ENCODE measurements around the gene MTMR2. TPM values are rescaled to one million over a fixed set of nuclear protein-coding genes. Genes with fewer than 3 reads are reported as not detected.

Gene MTMR2
- polyA plus RNA-seq (ENCODE audit: low read depth in 6 of 6) = 10 to 100 TPM in 4 of 6 donors, 1 to 10 TPM in 2; 6.9 to 11.9 (median 10.6) TPM

GRCh38 chr11:95923728-95924413 is at the start of gene MTMR2:
MTMR2 (minus strand) TSS chr11:95924107; CDS start chr11:95923954, 153 bp downstream.
- ATAC-seq (ENCODE audit: low read depth in 2 of 2) (peak; percentile 81 to 87), DNase-seq (peak; percentile 44)
- Mint-ChIP-seq H3K27ac (peak within 1 kb of the TSS; percentile 93 to 99 (median 97)), H3K36me3 (peaks cover 0 to 15% of the 10 kb centered on the region in 2 donors), H3K27me3 (peaks cover 4 to 16% (median 8%) of the 10 kb centered on the region in 3 donors), H3K4me1 (peaks cover 24 to 29% (median 24%) of the 10 kb centered on the region in 3 donors), H3K4me3 (peak within 1 kb of the TSS; percentile 90 to 100 (median 98)), H3K9me3 (peaks cover 0 to 4% (median 0%) of the 10 kb centered on the region in 7 donors)

GRCh38 chr11:95972060-95972459 is 48.2 kb upstream of the MTMR2 start:
- H3K4me1 Mint-ChIP-seq = no peaks in the 10 kb centered on the region

DNA sequence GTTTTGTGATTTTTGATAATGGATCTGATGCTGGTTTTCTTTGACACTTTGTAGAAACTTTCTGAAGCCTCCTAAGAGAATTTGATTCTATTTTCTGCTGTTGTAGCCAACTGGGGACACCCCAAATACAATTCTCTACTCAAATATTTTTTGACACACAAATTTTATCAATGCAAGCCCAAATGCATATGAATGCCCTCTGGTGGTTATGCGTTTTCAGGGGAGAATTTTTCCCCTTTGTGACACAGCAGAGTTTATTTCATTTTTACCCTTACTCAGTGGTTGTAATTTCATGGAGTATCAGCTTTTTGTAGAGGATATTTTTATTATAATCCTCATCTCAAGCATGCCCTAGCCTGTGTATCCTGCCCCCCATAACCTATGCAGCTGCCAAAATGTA is 44.7 kb upstream of the MTMR2 start:
- DNase-seq (no peak), ATAC-seq (ENCODE audit: low read depth in 2 of 2) (no peak)
- Mint-ChIP-seq H3K4me3 (no peak overlapping the region), H3K27ac (no peak overlapping the region), H3K27me3 (no peaks in the 10 kb centered on the region), H3K4me1 (no peaks in the 10 kb centered on the region), H3K9me3 (peaks cover 0 to 2% (median 0%) of the 10 kb centered on the region in 7 donors), H3K36me3 (no peaks in the 10 kb centered on the region)

More at GRCh38 chr11:95972060-95972459, 48.2 kb upstream of the MTMR2 start:
- peaks cover 0 to 2% (median 0%) of the 10 kb centered on the region in 7 donors for H3K9me3 Mint-ChIP-seq
- no peak overlapping the region for H3K4me3 Mint-ChIP-seq
- DNase-seq = no peak
- no peak for ATAC-seq (ENCODE audit: low read depth in 2 of 2)
- no peak overlapping the region for H3K27ac Mint-ChIP-seq
- no peaks in the 10 kb centered on the region for H3K36me3 Mint-ChIP-seq
- no peaks in the 10 kb centered on the region for H3K27me3 Mint-ChIP-seq

DNA sequence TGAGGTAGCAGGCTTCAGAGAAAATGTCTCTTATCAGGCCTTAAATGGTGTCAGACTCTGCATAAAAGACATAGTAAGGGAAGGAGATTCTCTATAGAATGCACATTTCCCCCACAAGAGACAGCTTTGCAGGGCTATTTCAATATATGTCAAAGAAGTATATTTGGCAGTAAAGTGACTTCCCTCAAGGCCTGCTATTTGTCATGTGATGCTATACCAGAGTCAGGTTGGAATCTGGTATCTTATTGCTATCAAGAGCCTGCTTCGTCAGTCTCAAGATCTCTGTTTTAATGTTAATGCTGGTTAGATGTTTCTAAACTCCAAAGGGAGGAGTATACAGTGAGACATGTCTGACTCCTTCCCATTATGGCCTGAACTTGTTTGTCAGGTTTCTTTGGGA is 40.4 kb upstream of the MTMR2 start:
- Mint-ChIP-seq H3K4me3 (no peak overlapping the region), H3K9me3 (peaks cover 0 to 2% (median 0%) of the 10 kb centered on the region in 7 donors), H3K4me1 (no peaks in the 10 kb centered on the region), H3K27me3 (no peaks in the 10 kb centered on the region), H3K27ac (no peak overlapping the region), H3K36me3 (no peaks in the 10 kb centered on the region)
- no peak for ATAC-seq (ENCODE audit: low read depth in 2 of 2)
- DNase-seq = no peak

DNA sequence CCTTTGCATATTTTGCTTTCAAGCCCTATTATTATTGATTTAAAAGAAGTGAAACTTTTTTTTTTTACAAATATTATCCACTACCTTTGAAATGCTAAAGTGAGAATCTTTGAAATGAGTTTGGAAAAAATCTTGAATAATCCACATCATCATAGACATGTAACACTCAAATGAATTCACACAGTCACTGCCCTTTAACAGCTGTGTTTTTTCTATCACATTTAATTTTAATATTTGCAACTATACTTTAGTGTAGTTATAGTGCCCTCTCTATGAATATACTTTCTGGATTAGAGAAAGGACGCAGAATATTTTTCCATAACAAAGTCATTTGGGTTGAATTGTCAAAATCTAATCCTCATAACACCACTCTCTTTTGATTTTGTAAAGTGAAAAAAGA is 37.9 kb upstream of the MTMR2 start:
- no peak for ATAC-seq (ENCODE audit: low read depth in 2 of 2)
- Mint-ChIP-seq H3K9me3 (no peaks in the 10 kb centered on the region), H3K4me1 (no peaks in the 10 kb centered on the region), H3K27me3 (no peaks in the 10 kb centered on the region), H3K27ac (no peak overlapping the region), H3K4me3 (no peak overlapping the region), H3K36me3 (no peaks in the 10 kb centered on the region)
- DNase-seq = no peak

- no peak overlapping the region for H3K4me3 Mint-ChIP-seq
- H3K36me3 Mint-ChIP-seq = peaks cover 14 to 25% of the 10 kb centered on the region in 2 donors
- no peak overlapping the region for H3K27ac Mint-ChIP-seq
- ATAC-seq (ENCODE audit: low read depth in 2 of 2) (no peak), DNase-seq (no peak)
- H3K27me3 Mint-ChIP-seq = peaks cover 0 to 8% (median 0%) of the 10 kb centered on the region in 3 donors
- no peaks in the 10 kb centered on the region for H3K4me1 Mint-ChIP-seq
- H3K9me3 Mint-ChIP-seq = peaks cover 12 to 22% (median 15%) of the 10 kb centered on the region in 7 donors
Observed at GRCh38 chr11:95950905-95951304, 27.0 kb upstream of the MTMR2 start.

DNA sequence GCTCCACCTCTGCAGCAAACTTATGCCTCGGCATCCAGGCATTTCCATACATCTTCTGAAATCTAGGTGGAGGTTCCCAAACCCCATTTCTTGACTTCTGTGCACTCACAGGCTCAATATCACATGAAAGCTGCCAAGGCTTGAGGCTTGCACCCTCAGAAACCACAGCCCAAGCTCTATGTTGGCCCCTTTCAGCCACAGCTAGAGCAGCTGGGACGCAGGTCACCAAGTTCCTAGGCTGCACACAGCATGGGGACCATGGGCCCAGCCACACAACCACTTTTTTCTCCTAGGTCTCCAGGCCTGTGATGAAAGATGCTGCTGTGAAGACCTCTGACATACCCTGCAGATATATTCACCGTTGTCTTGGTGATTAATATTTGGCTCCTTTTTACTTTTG is 24.7 kb upstream of the MTMR2 start:
- H3K27me3 Mint-ChIP-seq = peaks cover 0 to 8% (median 0%) of the 10 kb centered on the region in 3 donors
- no peaks in the 10 kb centered on the region for H3K4me1 Mint-ChIP-seq
- peaks cover 16 to 43% (median 28%) of the 10 kb centered on the region in 7 donors for H3K9me3 Mint-ChIP-seq
- no peak for DNase-seq
- peak overlapping the region in 1 of 6 donors; percentile 52 for H3K27ac Mint-ChIP-seq
- ATAC-seq (ENCODE audit: low read depth in 2 of 2) = no peak
- H3K4me3 Mint-ChIP-seq = no peak overlapping the region
- H3K36me3 Mint-ChIP-seq = peaks cover 16 to 37% of the 10 kb centered on the region in 2 donors

- ATAC-seq (ENCODE audit: low read depth in 2 of 2) (no peak), DNase-seq (no peak)
- Mint-ChIP-seq H3K4me3 (no peak overlapping the region), H3K36me3 (peaks cover 16 to 37% of the 10 kb centered on the region in 2 donors), H3K27me3 (no peaks in the 10 kb centered on the region), H3K4me1 (no peaks in the 10 kb centered on the region), H3K9me3 (peaks cover 15 to 45% (median 28%) of the 10 kb centered on the region in 7 donors), H3K27ac (no peak overlapping the region)
Observed at GRCh38 chr11:95944623-95945022, 20.7 kb upstream of the MTMR2 start.

GRCh38 chr11:95943546-95943945 is 19.6 kb upstream of the MTMR2 start:
- no peak for ATAC-seq (ENCODE audit: low read depth in 2 of 2)
- no peaks in the 10 kb centered on the region for H3K27me3 Mint-ChIP-seq
- H3K4me1 Mint-ChIP-seq = no peaks in the 10 kb centered on the region
- DNase-seq = no peak
- H3K4me3 Mint-ChIP-seq = no peak overlapping the region
- peaks cover 10 to 28% of the 10 kb centered on the region in 2 donors for H3K36me3 Mint-ChIP-seq
- peak overlapping the region in 1 of 6 donors; percentile 39 for H3K27ac Mint-ChIP-seq
- peaks cover 11 to 36% (median 23%) of the 10 kb centered on the region in 7 donors for H3K9me3 Mint-ChIP-seq

- Mint-ChIP-seq H3K36me3 (peaks cover 0 to 5% of the 10 kb centered on the region in 2 donors), H3K4me3 (no peak overlapping the region), H3K27me3 (peaks cover 0 to 10% (median 0%) of the 10 kb centered on the region in 3 donors), H3K4me1 (no peaks in the 10 kb centered on the region), H3K27ac (no peak overlapping the region), H3K9me3 (peaks cover 0 to 32% (median 8%) of the 10 kb centered on the region in 7 donors)
- DNase-seq = no peak
- ATAC-seq (ENCODE audit: low read depth in 2 of 2) = no peak
Observed at GRCh38 chr11:95939091-95939490, 15.2 kb upstream of the MTMR2 start.

GRCh38 chr11:95937358-95937757 is 13.5 kb upstream of the MTMR2 start:
- Mint-ChIP-seq H3K9me3 (peaks cover 0 to 28% (median 4%) of the 10 kb centered on the region in 7 donors), H3K36me3 (peaks cover 3 to 4% of the 10 kb centered on the region in 2 donors), H3K27me3 (peaks cover 0 to 10% (median 4%) of the 10 kb centered on the region in 3 donors), H3K4me1 (no peaks in the 10 kb centered on the region), H3K27ac (no peak overlapping the region), H3K4me3 (no peak overlapping the region)
- ATAC-seq (ENCODE audit: low read depth in 2 of 2) (no peak), DNase-seq (no peak)

GRCh38 chr11:95933594-95933993 is 9.7 kb upstream of the MTMR2 start:
- no peaks in the 10 kb centered on the region for H3K4me1 Mint-ChIP-seq
- H3K36me3 Mint-ChIP-seq = peaks cover 11 to 23% of the 10 kb centered on the region in 2 donors
- no peak overlapping the region for H3K27ac Mint-ChIP-seq
- peaks cover 10 to 55% (median 24%) of the 10 kb centered on the region in 7 donors for H3K9me3 Mint-ChIP-seq
- DNase-seq = no peak
- H3K4me3 Mint-ChIP-seq = no peak overlapping the region
- no peak for ATAC-seq (ENCODE audit: low read depth in 2 of 2)
- H3K27me3 Mint-ChIP-seq = peaks cover under 1 to 20% (median 12%) of the 10 kb centered on the region in 3 donors

DNA sequence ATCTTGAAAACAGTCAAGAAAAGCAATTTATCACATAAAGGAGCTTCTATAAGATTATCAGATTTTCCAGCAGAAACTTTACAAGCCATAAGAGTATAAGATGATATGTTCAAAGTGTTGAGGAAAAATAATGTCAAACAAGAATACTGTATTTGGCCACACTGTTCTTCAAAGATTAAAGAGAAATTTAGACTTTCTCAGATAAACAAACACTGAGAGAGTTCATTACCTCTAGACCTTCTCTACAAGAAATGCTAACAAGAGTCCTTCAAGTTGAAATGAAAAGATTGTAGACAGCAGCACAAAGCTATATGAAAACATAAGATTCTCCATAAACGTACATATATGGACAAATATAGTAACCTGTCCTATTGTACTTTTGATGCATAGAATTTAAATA is 8.0 kb upstream of the MTMR2 start:
- no peaks in the 10 kb centered on the region for H3K4me1 Mint-ChIP-seq
- H3K27me3 Mint-ChIP-seq = peaks cover 4 to 25% (median 17%) of the 10 kb centered on the region in 3 donors
- H3K36me3 Mint-ChIP-seq = peaks cover 11 to 29% of the 10 kb centered on the region in 2 donors
- no peak for DNase-seq
- H3K9me3 Mint-ChIP-seq = peaks cover 10 to 44% (median 19%) of the 10 kb centered on the region in 7 donors
- H3K4me3 Mint-ChIP-seq = no peak overlapping the region
- no peak overlapping the region for H3K27ac Mint-ChIP-seq
- ATAC-seq (ENCODE audit: low read depth in 2 of 2) = no peak

DNA sequence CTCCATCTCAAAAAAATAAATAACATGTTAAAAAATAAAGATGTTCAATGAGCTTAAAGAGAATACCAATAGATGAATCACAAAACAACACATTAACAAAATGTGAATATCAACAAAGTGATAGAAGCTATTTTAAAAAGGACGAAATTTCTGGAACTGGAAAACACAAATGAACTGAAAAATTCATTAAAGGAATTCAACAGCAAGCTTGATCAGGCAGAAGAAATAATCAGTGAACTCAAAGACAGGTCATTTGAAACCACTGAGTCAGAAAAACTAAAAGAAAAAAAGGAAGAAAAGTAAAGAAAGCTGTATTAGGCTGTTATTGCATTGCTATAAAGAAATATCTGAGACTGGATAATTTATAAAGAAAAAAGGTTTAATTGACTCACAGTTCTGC is 7.0 kb upstream of the MTMR2 start:
- ATAC-seq (ENCODE audit: low read depth in 2 of 2) = no peak
- no peak overlapping the region for H3K4me3 Mint-ChIP-seq
- H3K27me3 Mint-ChIP-seq = peaks cover 4 to 25% (median 20%) of the 10 kb centered on the region in 3 donors
- H3K27ac Mint-ChIP-seq = no peak overlapping the region
- H3K4me1 Mint-ChIP-seq = no peaks in the 10 kb centered on the region
- H3K9me3 Mint-ChIP-seq = peaks cover 10 to 35% (median 18%) of the 10 kb centered on the region in 7 donors
- DNase-seq = no peak
- peaks cover 11 to 29% of the 10 kb centered on the region in 2 donors for H3K36me3 Mint-ChIP-seq
